KMS-11 (cell line): Measurements from ENCODE around the gene NTN3.
A peak's percentile ranks its signal among the peaks of the same experiment; 100 is the strongest.

ENCODE experiments used
- H2AFZ ChIP-seq: fragments of 200-600 bp; sonication (generic); 2 replicates; pipeline ENCODE4 v1.6.1; 2016; ENCODE audit warnings: antibody characterized with exemption, mixed run types, low read depth
- H3K27ac ChIP-seq: fragments of 200-600 bp; sonication (generic); 2 replicates; pipeline ENCODE4 v1.6.1; 2016; ENCODE audit warnings: mild to moderate bottlenecking, mixed run types
- H3K27me3 ChIP-seq: fragments of 200-600 bp; sonication (generic); 2 replicates; pipeline ENCODE4 v1.6.1; 2017; ENCODE audit warnings: mild to moderate bottlenecking, low read depth, mixed run types, moderate library complexity; ENCODE audit not compliant: insufficient read depth
- H3K36me3 ChIP-seq: fragments of 200-600 bp; sonication (generic); 2 replicates; pipeline ENCODE4 v1.6.1; 2017; ENCODE audit warnings: mild to moderate bottlenecking, mixed run types; ENCODE audit not compliant: insufficient read depth
- H3K4me1 ChIP-seq: fragments of 200-600 bp; sonication (generic); 2 replicates; pipeline ENCODE4 v1.6.1; 2016; ENCODE audit warnings: mild to moderate bottlenecking, low read depth, mixed run types; ENCODE audit not compliant: poor library complexity, severe bottlenecking
- H3K4me2 ChIP-seq: fragments of 200-600 bp; sonication (generic); 2 replicates; pipeline ENCODE4 v1.7.0; 2016; ENCODE audit warnings: mild to moderate bottlenecking, mixed run types
- H3K4me3 ChIP-seq: fragments of 200-600 bp; sonication (generic); IDR thresholded peaks from 2 replicates; pipeline ENCODE4 v1.6.1; 2017; ENCODE audit warnings: low read depth, low read length, mixed read lengths; ENCODE audit not compliant: insufficient read depth
- H3K79me2 ChIP-seq: fragments of 200-600 bp; sonication (generic); 2 replicates; pipeline ENCODE4 v1.6.1; 2016; ENCODE audit warnings: low read depth, mixed run types; ENCODE audit not compliant: insufficient read depth
- H3K9ac ChIP-seq: fragments of 200-600 bp; sonication (generic); 2 replicates; pipeline ENCODE4 v1.6.1; 2016; ENCODE audit warnings: mild to moderate bottlenecking, mixed run types
- H4K20me1 ChIP-seq: fragments of 200-600 bp; sonication (generic); 2 replicates; pipeline ENCODE4 v1.6.1; 2016; ENCODE audit warnings: mild to moderate bottlenecking, mixed run types; ENCODE audit not compliant: insufficient read depth
- CTCF ChIP-seq: fragments of 200-600 bp; sonication (generic); conservative IDR thresholded peaks from 2 replicates; pipeline ENCODE4 v1.6.1; 2017; ENCODE audit warnings: low read depth, mild to moderate bottlenecking, antibody characterized with exemption, low read length, moderate library complexity, mixed read lengths

The NTN3 gene

DNA sequence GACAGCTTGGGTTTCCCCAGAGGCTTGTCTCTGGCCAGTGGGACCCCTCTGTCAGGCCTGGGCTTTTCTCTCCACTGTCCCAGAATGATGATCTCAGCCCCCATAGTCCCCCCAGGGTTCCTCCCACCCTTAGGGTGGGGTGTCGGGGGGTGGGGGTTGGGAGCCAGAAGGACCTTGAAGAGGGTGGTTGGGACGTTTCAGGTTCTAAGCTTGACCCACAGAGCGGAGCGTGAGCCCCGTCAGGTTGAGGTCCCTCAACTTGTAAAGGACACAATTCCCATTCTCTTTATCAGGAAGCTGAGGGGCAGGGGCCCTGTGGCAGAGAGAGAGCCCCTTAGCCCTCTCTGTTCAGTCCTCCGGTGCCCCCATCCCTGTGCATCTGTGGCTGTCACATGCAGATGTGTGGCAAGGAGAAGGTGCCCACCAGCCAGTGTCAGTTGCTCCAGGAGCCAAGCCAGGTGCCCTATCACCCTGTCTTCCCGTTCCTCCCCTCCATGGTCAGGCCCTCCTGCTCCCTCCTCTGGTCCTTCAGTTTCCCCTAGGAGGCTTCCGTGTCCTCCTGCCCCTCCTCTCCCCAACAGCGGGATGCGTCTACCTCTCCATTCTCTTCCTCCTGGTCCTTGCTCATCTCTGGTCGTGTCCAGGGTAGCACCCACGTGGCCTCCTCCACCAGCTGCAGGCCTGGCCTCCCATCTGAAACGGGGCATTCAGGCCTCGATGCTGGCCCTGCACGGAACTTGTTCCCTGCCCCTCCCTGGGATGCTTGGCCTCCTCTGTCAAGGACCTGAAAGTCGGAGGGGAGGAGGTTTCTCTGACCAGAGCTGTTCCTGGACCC is 1.5 kb upstream of the NTN3 start:
- no peak for TF ChIP-seq CTCF
- Histone ChIP-seq H3K79me2 (no peaks in the 10 kb centered on the region; the same call in 1 of the 2 replicates), H3K27ac (no peak overlapping the region), H3K36me3 (no peaks in the 10 kb centered on the region), H3K27me3 (peaks cover 37% of the 10 kb centered on the region), H2AFZ (no peak overlapping the region), H3K4me2 (no peak overlapping the region), H4K20me1 (no peaks in the 10 kb centered on the region), H3K4me1 (peaks cover 46% of the 10 kb centered on the region), H3K4me3 (no peak overlapping the region), H3K9ac (no peak overlapping the region)

DNA sequence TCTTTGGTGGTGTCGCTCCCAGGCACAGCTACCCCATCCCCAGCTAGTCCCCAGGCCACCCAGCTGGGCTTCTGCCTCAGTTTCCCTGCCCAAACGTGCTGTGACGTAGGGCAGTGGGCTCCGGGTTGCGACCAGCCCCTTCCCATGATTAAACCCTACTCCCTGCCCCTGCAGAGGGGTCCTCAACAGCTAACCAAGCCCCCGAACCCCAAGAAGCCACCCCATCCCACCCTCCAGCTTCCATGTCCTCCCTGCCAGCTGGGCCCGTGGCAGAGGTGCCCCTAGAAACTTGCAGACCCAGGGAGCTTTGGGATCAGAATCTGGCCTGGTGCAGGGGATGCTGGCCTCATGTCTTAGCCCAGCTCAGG is 879 bp upstream of the NTN3 start:
- no peak overlapping the region for H3K27ac ChIP-seq
- H4K20me1 ChIP-seq = no peaks in the 10 kb centered on the region
- no peak overlapping the region for H3K4me3 ChIP-seq
- no peaks in the 10 kb centered on the region for H3K36me3 ChIP-seq
- H2AFZ ChIP-seq = no peak overlapping the region
- 0 out of 2 replicates have a peak overlapping the region, but pooled peaks have one; percentile 10 for H3K4me2 ChIP-seq
- no peak for TF ChIP-seq CTCF
- peaks cover 46% of the 10 kb centered on the region for H3K4me1 ChIP-seq
- H3K9ac ChIP-seq = no peak overlapping the region
- no peaks in the 10 kb centered on the region; the same call in 1 of the 2 replicates for H3K79me2 ChIP-seq
- H3K27me3 ChIP-seq = peaks cover 37% of the 10 kb centered on the region

- Histone ChIP-seq H3K9ac (no peak overlapping the region), H3K4me2 (0 out of 2 replicates have a peak overlapping the region, but pooled peaks have one; percentile 10), H4K20me1 (no peaks in the 10 kb centered on the region), H3K27me3 (peaks cover 37% of the 10 kb centered on the region), H3K4me3 (no peak overlapping the region), H3K4me1 (peaks cover 46% of the 10 kb centered on the region), H3K36me3 (no peaks in the 10 kb centered on the region), H3K79me2 (no peaks in the 10 kb centered on the region; the same call in 1 of the 2 replicates), H3K27ac (no peak overlapping the region), H2AFZ (no peak overlapping the region)
- no peak for TF ChIP-seq CTCF
Measured at GRCh38 chr16:2470603-2471015, 488 bp upstream of the NTN3 start.

GRCh38 chr16:2471653-2472487 is 773 bp downstream of the NTN3 start:
- TF ChIP-seq CTCF = no peak
- no peaks in the 10 kb centered on the region for H3K36me3 ChIP-seq
- no peak overlapping the region for H3K27ac ChIP-seq
- no peak overlapping the region for H3K4me3 ChIP-seq
- peaks cover 51% of the 10 kb centered on the region for H3K4me1 ChIP-seq
- H3K9ac ChIP-seq = no peak overlapping the region
- no peaks in the 10 kb centered on the region for H4K20me1 ChIP-seq
- H3K4me2 ChIP-seq = peak overlapping the region; percentile 29; the same call in 1 of the 2 replicates
- H3K79me2 ChIP-seq = no peaks in the 10 kb centered on the region; the same call in 1 of the 2 replicates
- no peak overlapping the region for H2AFZ ChIP-seq
- peaks cover 37% of the 10 kb centered on the region for H3K27me3 ChIP-seq
